Body of pancreas (tissue), 4 donors: ENCODE data around the gene ANOS1.

Source experiments
- POLR2A ChIP-seq, 3 donors: fragments of 450-650 bp; IDR thresholded peaks; one replicate each; pipeline ENCODE4 v1.6.1; 2016; ENCODE audit warnings: antibody characterized with exemption in 3 of 3, mild to moderate bottlenecking in 2 of 3
- TF ChIP-seq, protein P1 (sequence below), 7 experiments: fragments of 450-650 bp in 4 of 7; fragments of 200-600 bp in 3 of 7; sonication (generic) in 3 of 7; IDR thresholded peaks; one replicate each; pipeline ENCODE4 v1.5.1; 2016 to 2019; ENCODE audit warnings: antibody characterized with exemption in 7 of 7

DNA sequence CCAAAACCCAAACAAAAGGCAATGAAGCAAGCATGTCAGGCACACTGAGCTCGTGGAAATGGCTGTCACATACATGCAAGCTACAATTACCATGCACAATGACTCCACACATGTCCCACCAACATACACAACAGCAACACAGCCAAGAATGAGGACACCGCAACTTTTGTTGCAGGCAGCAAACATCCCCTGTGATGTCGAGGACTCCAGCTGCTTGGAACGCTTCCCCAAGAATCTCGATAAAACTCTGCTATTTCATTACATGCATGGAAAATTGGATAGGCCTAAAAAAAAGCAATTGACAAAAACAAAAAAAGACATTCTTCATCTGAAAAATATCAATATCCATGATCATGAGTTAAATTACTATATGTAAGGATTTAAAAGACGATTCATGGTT is 11.8 kb downstream of the ANOS1 start:
- TF ChIP-seq, protein P1, sequence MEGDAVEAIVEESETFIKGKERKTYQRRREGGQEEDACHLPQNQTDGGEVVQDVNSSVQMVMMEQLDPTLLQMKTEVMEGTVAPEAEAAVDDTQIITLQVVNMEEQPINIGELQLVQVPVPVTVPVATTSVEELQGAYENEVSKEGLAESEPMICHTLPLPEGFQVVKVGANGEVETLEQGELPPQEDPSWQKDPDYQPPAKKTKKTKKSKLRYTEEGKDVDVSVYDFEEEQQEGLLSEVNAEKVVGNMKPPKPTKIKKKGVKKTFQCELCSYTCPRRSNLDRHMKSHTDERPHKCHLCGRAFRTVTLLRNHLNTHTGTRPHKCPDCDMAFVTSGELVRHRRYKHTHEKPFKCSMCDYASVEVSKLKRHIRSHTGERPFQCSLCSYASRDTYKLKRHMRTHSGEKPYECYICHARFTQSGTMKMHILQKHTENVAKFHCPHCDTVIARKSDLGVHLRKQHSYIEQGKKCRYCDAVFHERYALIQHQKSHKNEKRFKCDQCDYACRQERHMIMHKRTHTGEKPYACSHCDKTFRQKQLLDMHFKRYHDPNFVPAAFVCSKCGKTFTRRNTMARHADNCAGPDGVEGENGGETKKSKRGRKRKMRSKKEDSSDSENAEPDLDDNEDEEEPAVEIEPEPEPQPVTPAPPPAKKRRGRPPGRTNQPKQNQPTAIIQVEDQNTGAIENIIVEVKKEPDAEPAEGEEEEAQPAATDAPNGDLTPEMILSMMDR (IDR thresholded peaks at IDR 0.05), result no peak
- TF ChIP-seq POLR2A (IDR thresholded peaks at IDR 0.05), result no peak
